NCI-H774 (cell line): Measurements from ENCODE around the gene CD99L2.

Experiments used
- DNase-seq: peaks from one replicate; lab custom pipeline; 2025; lab: John Stamatoyannopoulos, UW

The CD99L2 gene, protein sequence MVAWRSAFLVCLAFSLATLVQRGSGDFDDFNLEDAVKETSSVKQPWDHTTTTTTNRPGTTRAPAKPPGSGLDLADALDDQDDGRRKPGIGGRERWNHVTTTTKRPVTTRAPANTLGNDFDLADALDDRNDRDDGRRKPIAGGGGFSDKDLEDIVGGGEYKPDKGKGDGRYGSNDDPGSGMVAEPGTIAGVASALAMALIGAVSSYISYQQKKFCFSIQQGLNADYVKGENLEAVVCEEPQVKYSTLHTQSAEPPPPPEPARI

DNA sequence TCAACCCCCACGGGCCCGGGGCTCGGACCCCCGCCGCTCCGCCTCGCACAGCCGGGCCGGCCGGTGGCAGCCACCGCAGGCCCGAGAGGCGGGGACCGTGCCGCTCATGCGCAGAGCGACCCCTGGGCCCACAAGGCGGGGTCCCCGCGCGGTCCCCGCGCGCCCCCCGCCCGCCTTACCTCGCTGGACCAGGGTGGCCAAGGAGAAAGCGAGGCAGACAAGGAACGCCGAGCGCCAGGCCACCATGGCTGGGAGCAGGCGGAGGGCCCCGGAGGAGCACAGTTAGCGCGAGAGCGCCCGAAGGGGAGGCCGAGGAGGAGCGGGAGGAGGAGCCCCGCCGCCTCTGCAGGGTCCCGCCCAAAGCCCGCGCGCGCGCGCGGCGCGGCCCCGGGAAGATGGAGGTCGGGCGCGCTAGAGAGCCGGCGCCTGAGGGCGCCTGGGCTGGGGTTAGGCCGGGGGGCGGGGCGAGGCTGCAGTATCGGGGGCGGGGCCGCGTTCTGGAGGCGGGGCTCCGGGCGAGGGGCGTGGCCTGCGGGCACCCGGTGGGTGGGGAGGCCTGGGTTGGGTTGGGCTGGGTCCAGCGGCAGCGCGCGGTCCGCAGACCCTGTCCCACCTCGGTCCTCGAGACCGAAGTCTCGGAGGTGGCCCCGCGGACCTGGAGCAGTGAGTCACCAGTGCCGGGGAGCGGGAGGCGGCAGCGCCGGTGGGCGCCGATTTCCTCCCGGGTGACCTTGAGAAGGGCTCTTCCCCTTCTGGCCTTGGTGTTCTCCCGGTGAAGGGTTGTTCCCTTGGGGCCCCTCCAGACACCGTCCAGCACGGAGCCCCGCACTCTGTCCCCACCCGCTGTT, at the start of gene CD99L2:
Gene CD99L2, minus strand, starts transcription at position 326 of the 848 bp plus-strand sequence. Its CDS starts 80 bp downstream, at position 246.
- peak; percentile 91 for DNase-seq

DNA sequence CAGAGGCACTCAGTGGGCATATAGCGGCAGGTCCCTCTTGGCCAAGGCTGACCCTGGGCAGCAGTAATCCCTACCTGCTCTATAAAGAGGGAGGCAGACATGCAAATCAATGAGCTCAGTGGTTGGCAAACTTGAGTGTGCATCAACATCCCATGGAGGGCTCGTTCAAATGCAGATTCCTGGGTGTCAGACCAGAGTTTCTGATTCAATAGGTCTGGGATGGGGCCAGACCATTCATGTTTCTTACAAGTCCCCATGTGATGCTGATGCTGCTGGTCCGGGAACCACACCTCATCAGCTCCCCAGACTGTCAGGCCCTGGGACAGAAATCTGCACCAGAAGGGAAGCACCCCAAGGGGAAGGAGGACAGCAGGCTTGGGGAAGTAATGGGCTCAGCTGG, 45.8 kb upstream of the CD99L2 start:
- no peak for DNase-seq

DNA sequence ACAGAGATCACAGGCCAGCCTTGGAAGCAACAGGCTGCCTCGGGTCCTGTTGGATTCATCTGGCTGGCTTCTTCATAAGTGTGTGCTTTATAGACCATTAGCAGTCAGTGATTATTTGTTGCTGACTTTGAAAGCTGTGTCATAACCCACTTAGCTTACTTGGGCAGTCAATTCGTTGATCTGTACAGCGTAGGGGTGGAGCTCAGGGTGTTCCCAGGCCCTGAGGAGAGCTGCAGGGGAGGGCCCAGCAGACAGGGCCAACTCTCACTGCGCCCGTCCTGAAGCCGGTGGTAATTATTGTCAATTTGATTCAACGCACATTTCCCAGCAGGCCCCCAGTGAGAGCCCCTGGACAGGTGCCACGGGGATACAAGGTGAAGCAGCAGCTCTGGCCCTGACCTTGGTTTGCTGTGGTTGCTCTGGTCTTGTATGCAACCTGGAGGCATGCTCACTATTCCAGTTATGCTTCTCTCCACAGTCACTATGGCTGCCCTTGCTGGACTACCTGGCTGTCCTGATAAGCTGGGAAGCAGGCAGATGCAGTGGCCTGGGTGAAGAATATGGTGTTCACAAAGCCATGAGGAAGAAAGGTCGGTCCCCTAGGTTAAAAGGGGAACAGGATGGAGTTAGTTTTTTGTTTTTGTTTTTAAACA, 44.6 kb upstream of the CD99L2 start:
- peak; percentile 39 for DNase-seq

DNA sequence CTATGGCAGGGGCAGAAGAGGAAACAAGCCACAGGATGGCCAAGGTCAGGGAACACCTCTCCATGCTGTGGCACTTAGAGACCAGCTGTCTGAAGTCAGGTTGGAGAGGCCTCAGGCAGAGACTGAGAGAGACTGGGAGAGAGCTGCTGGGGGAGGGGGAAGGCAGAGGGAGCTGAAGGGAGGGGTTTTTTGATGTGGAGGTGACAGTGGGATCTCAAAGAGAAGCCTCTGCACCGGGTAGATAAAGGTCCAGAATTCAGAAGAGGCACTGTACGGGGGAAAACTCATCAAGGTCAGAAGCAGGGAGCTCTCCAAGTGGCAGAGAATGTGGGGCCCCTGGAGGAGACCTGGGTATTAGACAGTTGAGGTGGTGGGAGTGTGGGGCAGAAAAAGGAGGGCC, 43.1 kb upstream of the CD99L2 start:
- DNase-seq: no peak

DNA sequence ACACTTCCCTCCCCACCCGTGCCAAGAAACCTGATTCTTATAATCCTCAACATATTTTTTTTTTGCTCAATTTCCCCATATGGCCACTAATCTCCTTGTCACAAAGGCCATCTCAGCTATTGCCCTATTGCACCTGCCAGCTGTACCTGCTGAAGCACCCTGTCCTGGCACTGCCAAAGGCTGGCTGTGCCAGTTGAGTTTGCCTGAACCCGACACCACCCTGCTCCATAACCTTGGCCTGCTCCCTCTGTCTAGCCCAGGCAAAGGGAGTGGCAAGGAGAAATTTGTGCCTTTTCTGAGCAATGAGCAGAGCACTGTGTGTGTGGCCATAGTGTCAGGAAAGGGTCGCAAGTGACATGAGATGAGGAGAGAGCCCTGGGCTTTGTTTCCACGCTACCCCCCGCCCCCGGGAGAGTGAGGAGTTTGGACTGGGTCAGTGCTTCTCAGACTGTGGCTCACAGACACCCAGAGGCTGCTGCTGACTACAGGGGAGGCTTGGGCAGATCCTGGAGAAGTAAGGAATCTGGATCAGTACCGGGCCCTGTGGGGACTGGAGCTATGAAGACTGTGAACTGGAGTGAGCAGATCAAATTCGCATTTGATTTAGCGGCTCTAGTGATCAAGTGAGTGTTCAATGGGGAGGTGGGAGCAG, 42.5 kb upstream of the CD99L2 start:
- DNase-seq: no peak

DNA sequence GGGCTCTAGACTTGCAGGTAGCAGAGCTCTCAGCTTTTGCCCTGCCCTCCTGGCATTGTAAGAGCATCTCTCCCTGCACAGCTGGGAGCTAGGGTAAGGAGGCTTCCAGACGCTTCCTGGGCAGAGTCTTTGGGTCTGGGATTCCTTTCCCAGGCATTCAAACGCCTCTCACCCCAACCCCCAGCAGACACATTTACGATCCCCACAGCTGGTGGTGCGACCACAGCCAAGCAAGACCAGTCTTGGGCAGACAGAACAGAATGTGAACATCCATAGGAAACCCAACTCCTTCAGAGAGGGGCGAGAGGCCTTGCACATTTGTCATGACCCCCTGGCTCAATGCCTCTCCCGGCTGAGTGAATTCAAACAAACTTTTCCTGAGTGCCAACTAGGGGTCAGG, 38.1 kb upstream of the CD99L2 start:
- no peak for DNase-seq

DNA sequence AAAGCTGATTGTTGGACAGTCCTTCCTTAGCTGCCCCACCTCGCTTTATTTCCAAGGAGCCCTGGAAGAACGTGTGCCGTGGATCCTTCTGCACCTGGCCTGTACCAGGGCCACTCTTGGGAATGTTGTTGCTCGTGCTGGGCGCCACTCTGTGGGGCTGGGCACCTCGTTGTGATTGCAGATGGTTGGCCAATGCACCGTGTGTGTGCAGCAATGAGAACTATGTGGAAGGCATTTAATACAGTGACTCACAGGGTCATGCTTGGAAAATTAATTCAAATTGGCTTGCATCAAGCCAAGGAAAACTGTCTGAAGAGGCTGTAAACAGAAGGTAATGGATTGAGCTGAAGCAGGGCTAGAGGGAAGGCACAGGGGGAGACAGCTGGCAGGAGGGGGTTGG, 37.0 kb upstream of the CD99L2 start:
- no peak for DNase-seq

DNA sequence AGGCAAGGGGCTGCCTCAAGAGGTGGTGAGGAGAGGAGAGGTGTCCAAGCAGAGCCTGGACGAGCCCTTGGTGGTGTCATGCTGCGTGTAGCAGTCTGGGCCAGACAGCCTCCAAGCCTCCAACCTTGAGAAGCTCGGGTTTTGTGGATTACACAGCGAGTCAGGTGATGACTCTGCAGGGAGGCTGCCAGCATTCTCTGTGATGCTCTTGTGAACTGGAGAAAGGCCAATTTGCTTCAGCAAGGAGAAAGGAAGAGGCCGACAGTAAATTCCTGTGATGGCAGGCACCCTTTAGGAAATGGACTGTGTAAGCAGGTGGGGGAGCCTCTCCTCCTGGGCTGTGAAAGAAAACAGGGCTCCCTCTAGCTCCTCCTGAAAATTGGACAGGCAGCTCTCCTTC, 36.0 kb upstream of the CD99L2 start:
- no peak for DNase-seq

DNA sequence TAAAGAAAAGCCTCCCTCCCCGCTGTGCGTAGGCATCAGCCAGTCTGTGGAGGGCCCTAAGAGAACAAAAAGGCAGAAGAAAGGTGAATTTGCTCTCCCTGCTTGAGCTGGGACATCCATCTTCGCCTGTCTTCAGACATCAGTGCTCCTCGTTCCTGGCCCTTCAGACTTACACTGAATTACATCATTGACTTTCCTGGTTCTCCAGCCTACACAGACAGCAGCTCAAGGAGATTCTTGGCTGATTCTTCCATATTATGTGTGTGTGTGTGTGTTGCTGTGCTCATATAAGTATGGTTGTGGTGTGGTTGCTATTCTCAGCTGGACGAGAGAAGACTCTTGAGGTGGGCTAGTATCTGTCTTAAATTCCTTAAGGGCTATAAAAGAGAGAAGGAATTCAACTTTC, 35.5 kb upstream of the CD99L2 start:
- DNase-seq: no peak

DNA sequence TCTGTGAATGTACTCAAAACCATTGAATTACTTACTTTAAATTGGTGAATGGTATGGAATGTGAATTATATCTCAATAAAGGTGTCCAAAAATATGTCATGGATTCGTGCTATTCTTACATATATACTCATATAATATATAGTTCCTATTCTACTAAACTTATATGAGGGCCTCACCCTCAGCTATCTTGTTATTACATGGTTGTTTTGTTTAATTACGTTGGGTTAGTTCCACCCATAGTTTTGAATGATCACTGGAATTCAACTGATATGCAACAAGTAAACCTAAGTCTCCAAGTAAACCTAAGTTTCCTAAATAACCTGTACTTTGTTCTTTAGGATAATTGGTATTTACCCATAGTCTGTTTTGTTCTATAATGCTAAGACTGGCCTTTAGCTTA, 30.6 kb upstream of the CD99L2 start:
- no peak for DNase-seq

DNA sequence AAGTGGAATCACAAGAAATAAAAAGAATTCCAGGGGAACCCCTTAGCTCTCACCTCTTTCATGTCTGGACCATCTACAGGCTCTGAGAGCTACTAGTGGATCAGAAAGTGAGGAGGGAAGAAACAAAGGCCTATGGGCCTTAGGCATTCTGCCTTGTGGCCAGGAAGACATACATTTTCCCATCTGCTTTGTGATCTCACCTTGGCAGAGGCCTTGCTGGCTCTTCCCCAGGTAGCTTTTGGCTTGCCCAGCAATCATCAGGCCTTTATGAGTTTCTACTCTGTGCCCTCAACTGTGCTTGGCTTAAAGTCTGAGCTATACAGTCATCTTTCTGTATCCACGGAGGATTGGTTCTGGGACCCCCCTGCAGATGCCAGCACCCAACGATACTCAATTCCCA, 28.3 kb upstream of the CD99L2 start:
- DNase-seq: no peak

DNA sequence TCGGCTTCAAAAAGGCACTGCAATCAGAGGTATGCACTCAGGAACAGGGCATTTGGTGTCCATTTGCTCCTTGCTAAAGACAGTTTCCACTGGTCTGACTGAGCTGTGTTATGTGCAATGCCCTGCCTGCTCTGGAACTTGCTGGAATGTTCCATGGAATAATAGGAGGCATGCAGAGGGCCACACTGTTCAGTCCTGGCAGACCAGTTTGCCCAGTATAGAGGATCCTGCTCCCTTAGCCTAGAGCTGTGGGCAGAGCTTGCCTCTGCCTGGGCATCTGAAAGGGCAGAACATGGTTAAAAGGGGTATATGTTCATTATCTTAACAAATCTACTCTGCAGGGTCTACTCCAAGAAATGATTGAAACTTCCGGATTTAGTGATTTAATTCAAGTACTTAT, 27.8 kb upstream of the CD99L2 start:
- no peak for DNase-seq

DNA sequence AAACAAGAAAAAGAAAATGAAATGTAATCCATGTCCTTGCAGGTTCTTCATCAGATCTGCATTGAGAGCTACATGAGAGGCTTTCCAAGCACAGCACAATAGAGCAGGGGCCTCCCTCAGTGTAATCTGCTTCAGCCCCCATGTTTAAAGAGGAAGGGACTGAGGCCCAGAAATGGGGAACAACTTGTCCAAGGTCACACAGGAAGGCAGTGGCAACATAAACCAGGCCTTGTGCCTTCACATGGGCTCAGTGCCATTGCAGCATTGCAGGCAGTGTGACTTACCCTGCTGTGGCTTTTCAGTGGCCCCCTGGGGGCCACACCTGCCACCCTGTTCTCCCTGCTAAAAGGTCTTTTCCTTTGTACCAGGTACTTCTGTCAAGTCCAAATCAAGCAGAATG, 20.9 kb upstream of the CD99L2 start:
- DNase-seq: no peak

DNA sequence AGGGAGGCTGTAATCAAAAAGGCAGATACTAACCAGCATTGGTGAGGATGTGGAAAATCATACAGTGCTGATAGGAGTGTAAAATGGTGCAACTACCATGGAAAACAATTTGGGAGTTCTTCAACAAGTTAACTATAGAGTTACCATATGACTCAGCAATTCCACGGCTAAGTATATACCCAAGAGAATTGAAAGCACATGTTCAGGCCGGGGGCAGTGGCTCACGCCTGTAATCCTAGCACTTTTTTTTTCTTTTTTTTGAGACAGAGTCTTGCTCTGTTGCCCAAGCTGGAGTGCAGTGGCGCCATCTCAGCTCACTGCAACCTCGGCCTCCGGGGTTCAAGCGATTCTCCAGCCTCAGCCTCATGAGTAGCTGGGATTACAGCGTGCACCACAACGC, 15.0 kb upstream of the CD99L2 start:
- DNase-seq: no peak

DNA sequence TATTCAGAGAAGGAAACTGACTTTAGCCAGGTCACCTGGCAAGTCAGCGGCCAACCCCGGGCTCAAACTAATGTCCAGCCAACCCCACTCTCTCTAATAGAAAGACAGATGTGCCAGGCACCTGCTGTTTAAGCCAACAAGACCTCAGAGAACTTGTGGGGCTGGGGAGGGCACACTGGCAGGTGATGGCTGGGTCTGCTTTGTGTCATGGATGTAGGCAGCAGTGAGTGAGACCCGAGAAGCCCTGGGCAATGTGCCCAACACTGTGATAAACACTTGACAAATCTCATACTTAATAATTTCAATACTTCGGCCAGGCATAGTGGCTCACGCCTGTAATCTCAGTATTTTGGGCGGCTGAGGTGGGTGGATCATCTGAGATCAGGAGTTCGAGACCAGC, 9.0 kb upstream of the CD99L2 start:
- DNase-seq: peak; percentile 63

DNA sequence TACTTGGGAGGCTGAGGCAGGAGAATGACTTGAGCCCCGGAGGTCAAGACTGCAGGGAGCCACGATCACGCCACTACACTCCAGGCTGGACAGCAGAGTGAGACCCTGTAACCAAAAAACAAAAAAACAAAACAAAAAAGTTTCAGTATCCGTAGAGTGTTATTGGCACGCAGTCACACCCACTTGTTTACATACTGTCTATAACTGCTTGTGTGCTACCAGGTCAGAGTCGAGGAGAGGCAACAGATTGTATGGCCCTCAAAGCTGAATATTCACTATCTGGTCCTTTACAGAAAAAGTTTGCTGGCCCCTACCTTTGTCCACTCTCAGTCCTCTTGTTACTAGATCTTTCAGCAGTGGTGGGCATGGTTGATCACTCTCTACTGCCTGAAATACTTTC, 8.2 kb upstream of the CD99L2 start:
- no peak for DNase-seq

DNA sequence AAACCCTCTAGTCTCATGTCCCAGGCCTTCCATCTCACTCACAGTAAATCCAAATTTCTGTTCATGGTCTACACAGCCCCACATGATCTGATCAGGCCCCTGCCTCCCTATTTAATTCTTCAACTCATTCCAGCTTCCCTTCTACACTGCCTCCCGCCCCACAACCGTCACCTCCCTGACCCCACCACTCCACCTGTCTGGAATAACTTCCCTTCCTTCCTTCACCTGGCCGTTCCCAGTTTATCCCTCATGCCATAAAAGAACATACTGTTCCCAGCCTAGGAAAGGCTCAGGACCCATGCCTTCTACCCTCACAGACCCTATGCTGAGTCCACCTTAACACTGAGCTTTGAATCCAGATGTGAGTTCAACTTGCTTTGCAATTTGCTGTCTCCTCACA, 6.8 kb upstream of the CD99L2 start:
- DNase-seq: no peak

DNA sequence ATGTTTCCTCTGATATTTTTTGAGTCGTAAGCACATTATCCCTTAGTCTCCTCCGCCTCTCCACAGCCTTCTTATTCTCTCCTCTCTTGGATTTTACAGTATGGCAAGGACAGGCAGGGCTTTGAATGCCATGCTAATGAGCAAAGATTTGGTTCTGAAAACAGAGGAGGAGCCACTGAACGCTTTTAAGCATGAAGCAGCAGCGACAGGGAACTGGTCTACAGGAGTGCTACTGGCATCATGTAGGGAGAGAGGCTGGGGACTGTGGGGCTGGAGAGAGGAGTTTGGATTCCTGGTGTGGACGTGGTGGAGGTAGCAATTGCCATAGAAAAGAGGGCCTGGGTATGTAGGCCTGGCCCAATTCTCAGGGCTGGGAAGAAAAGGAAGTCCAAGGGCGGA, 4.6 kb upstream of the CD99L2 start:
- no peak for DNase-seq

DNA sequence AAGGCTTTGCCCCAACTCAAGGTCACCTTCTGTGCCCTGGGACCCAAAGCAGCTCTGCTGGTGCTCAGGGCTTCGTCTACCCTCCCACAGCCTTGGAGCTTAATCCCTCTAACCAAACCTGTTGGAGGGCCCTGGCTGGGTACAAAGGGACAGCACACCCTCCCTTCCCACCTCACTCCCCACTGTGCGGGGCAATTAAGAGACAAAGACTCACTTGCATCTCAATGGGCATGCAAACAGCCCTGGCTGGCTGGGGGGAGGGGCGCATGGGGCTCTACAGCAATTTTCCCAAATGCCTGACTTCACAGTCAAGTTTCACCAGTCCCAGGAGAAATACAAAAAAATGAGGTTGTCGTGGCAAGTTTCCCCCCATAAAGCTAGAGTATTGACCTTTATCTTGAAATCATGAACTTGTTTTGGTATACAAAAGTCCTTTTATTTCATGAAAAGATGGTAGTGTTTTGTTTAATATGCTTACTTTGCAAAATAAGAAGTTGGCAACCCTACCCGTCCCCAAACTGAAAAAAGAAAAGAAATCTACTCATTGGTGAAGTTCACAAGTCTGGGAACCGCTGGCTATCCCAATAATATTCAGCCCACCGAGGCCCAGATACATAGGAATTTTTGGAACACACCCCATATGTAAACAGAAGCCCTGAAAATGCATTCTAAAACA, 4.1 kb upstream of the CD99L2 start:
- peak; percentile 69 for DNase-seq

DNA sequence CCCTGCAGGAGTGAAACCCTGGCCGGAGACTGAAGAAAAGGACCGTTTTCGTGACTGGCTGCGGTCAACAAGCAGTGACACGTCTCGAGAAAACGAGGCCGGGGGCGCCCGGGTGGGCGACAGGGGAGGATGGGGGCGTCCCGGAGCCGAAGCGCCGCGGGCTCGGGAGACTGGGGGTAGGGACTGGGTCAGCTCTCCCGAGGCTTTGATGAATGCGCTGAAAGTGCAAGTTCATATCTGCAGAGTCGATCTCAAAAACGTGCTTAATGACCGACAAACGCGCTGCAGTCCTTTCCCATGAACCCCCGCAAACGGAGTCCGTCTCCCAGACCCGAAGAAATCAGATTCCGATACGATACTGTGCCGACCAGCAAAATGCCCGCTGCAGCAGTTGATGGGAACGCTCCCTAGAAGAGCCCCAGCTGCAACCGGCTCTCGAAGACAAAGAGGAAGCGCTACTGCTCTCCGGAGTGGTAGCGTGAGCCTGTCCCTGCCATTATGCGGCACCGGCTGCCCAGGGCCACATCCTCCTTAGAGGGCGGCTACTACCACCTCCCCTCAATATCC, 806 bp upstream of the CD99L2 start:
- DNase-seq: peak; percentile 22

DNA sequence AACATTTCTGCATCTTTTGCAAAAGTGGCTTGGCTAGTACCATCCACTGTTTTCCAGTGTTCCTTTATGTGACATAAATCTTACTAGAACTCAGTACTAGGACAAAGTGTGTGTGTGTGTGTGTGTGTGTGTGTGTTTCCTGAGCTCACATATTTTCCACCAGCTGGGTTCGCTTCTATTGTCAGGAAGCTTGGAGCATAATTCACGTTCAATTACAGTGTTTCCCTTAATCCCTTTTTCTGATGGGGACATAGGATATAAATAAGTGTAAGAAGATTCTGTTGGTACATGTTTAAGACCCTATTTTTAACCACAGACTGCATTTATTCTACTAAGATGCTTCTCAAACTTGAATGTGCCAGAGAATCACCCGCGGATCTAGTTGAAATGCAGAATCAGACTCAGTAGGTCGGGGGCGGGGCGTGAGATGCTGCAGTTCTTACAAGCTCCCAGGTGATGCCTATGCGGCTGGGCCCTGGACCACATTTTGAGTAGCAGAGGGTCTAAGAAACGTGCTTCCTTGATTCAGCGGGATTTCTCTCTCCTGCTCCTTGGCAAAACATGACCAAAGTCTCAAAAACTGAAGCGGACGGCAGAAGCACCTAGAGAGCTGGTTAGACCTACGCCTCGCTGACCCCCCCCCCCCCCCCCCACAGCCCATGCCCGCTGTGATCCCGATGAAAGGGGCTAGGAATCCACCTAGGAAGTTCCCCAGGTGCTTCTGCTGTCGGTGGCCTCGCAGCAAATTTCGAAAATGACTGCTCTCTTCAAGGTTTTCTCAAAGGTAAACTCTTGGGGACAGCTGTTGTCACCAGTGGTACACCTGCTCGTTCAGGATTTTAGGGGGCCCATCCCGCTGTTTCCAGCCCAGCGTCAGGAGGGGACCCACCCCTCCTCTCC, 797 bp downstream of the CD99L2 start:
- DNase-seq: peak; percentile 22
